Glutamatergic neuron (in vitro differentiated cells): Measurements from ENCODE around the gene TAT. TPM values are rescaled to one million over a fixed set of nuclear protein-coding genes. Genes with fewer than 3 reads are reported as not detected.
"Not testable (repeated sequence)": the region's sequence is repeated elsewhere in the genome, so short reads cannot be mapped to it uniquely, and the experiment has no call there.

Source experiments
- DNase-seq: peaks from one replicate; pipeline ENCODE4 v3.0.0; 2022
- H3K27ac Mint-ChIP-seq: one replicate; pipeline ENCODE4 v1.8.0; 2020; ENCODE audit warnings: mild to moderate bottlenecking, mixed read lengths, inconsistent platforms; ENCODE audit not compliant: unreplicated experiment
- H3K27me3 Mint-ChIP-seq: one replicate; pipeline ENCODE4 v1.8.0; 2020; ENCODE audit warnings: mild to moderate bottlenecking, moderate library complexity, mixed read lengths, inconsistent platforms; ENCODE audit not compliant: unreplicated experiment
- H3K36me3 Mint-ChIP-seq: one replicate; pipeline ENCODE4 v1.8.0; 2020; ENCODE audit warnings: mild to moderate bottlenecking, mixed read lengths, inconsistent platforms; ENCODE audit not compliant: unreplicated experiment
- H3K4me1 Mint-ChIP-seq: one replicate; pipeline ENCODE4 v1.8.0; 2020; ENCODE audit warnings: mild to moderate bottlenecking, low read depth, mixed read lengths, inconsistent platforms; ENCODE audit not compliant: unreplicated experiment
- H3K4me3 Mint-ChIP-seq: one replicate; pipeline ENCODE4 v1.8.0; 2020; ENCODE audit warnings: mild to moderate bottlenecking, mixed read lengths, inconsistent platforms; ENCODE audit not compliant: unreplicated experiment
- H3K9me3 Mint-ChIP-seq: one replicate; pipeline ENCODE4 v1.8.0; 2020; ENCODE audit warnings: mild to moderate bottlenecking, moderate library complexity, mixed read lengths, inconsistent platforms; ENCODE audit not compliant: unreplicated experiment
- CTCF ChIP-seq: fragments of 200-600 bp; sonication (generic); IDR thresholded peaks from one replicate; pipeline ENCODE4 v1.5.0; 2021; ENCODE audit not compliant: partially characterized antibody, unreplicated experiment
- total RNA-seq: library from RNA; stranded (reverse); fragmentation: NEBNext Ultra II Directional; extraction: Animal tissue kit (Norgen Biotek cat#: 25700); gene quantifications from one replicate; pipeline ENCODE4 v1.2.1, GENCODE V29; 2021; ENCODE audit not compliant: unreplicated experiment

The TAT gene
- total RNA-seq, 1 donor from 2014 or later: not detected

DNA sequence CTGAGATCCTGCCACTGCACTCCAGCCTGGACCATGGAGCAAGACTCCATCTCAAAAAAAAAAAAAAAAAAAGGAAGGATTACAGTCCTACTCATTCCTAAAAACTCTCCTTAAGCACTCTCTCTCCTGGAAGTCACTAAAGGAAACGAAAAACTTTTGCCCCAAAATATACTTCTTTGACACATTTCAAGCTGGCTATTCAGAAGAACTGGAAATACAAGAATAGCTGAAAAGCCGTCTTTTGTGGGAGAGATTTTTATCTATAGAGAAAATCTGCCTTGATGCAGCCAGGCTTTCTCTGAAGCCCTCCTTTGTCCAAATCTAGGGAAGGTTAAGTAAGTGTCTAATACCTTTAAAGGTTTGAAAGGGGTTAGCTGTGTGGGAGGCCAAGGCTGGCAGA is 32.2 kb upstream of the TAT start:
- no peaks in the 10 kb centered on the region for H3K9me3 Mint-ChIP-seq
- no peak for TF ChIP-seq CTCF
- H3K4me3 Mint-ChIP-seq: no peak overlapping the region
- DNase-seq: no peak
- H3K4me1 Mint-ChIP-seq: no peaks in the 10 kb centered on the region
- H3K27me3 Mint-ChIP-seq: no peaks in the 10 kb centered on the region
- H3K36me3 Mint-ChIP-seq: no peaks in the 10 kb centered on the region
- H3K27ac Mint-ChIP-seq: no peak overlapping the region

DNA sequence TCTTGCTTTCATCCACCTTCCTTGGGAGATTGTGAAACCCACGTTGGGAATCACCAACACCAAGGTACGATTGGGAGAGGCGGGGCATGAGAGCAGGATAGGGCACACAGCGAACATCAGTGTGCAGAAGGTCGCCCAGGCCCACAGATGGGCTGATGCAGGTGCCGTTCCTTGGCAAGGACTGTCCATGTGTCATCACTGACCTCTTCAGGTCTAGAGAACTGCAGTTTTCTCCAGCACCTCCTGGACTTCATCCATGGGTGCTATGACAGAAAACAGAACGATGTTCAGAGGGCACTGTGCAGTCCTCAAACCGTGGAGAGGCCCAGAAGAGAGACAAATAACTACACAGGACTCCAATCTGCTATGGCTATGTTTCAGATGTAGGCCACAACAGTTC is 23.9 kb upstream of the TAT start:
- Mint-ChIP-seq H3K36me3 (no peaks in the 10 kb centered on the region), H3K9me3 (no peaks in the 10 kb centered on the region), H3K4me1 (no peaks in the 10 kb centered on the region), H3K27me3 (no peaks in the 10 kb centered on the region), H3K27ac (no peak overlapping the region), H3K4me3 (no peak overlapping the region)
- DNase-seq: no peak
- no peak for TF ChIP-seq CTCF

GRCh38 chr16:71598426-71598825 is 21.5 kb upstream of the TAT start:
- DNase-seq, H3K9me3 Mint-ChIP-seq, H3K36me3 Mint-ChIP-seq, H3K27ac Mint-ChIP-seq, H3K4me1 Mint-ChIP-seq, H3K27me3 Mint-ChIP-seq, H3K4me3 Mint-ChIP-seq: not testable (repeated sequence)

DNA sequence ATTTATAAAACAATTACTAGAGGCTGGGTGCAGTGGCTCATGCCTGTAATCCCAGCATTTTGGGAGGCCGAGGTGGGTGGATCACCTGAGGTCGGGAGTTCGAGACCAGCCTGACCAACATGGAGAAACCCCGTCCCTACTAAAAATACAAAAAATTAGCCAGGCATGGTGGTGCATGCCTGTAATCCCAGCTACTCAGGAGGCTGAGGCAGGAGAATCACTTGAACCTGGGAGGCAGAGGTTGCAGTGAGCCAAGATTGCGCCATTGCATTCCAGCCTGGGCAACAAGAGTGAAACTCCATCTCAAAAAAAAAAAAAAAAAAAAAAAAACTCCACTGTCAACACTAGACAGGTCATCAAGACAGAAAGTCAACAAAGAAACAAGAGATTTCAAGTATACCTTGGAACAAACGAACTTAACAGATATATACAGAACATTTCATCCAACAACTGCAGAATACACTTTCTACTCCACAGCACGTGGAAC is 18.5 kb upstream of the TAT start:
- not testable (repeated sequence) for H3K27me3 Mint-ChIP-seq, DNase-seq, H3K27ac Mint-ChIP-seq, H3K9me3 Mint-ChIP-seq, H3K4me3 Mint-ChIP-seq, H3K36me3 Mint-ChIP-seq, H3K4me1 Mint-ChIP-seq

- no peak for TF ChIP-seq CTCF
- no peak overlapping the region for H3K4me3 Mint-ChIP-seq
- DNase-seq: no peak
- no peaks in the 10 kb centered on the region for H3K27me3 Mint-ChIP-seq
- H3K9me3 Mint-ChIP-seq: peaks cover 1% of the 10 kb centered on the region
- no peaks in the 10 kb centered on the region for H3K36me3 Mint-ChIP-seq
- H3K4me1 Mint-ChIP-seq: no peaks in the 10 kb centered on the region
- no peak overlapping the region for H3K27ac Mint-ChIP-seq
Measured at GRCh38 chr16:71594000-71594646, 17.2 kb upstream of the TAT start.

GRCh38 chr16:71593048-71593999 is 16.4 kb upstream of the TAT start:
- TF ChIP-seq CTCF: no peak
- Mint-ChIP-seq H3K27ac (no peak overlapping the region), H3K27me3 (no peaks in the 10 kb centered on the region), H3K36me3 (no peaks in the 10 kb centered on the region), H3K4me1 (no peaks in the 10 kb centered on the region), H3K9me3 (peaks cover 1% of the 10 kb centered on the region), H3K4me3 (no peak overlapping the region)
- no peak for DNase-seq
